ENCODE data around the gene CLDN18.

The CLDN18 gene

GRCh38 chr3:138062626-138063025 lies 52.7 kb downstream of the CLDN18 start:
- no peak for DNase-seq (ENCODE audit: low read depth)

GRCh38 chr3:138063416-138063815 lies 53.5 kb downstream of the CLDN18 start:
- DNase-seq (ENCODE audit: low read depth) = no peak

- DNase-seq (ENCODE audit: low read depth) = no peak
Measured at GRCh38 chr3:138065949-138066348, 56.0 kb downstream of the CLDN18 start.

GRCh38 chr3:138066383-138066782 lies 56.4 kb downstream of the CLDN18 start:
- no peak for DNase-seq (ENCODE audit: low read depth)

GRCh38 chr3:138066972-138067371 lies 57.0 kb downstream of the CLDN18 start:
- no peak for DNase-seq (ENCODE audit: low read depth)

GRCh38 chr3:138068046-138068445 lies 58.1 kb downstream of the CLDN18 start:
- DNase-seq (ENCODE audit: low read depth) = no peak

- DNase-seq (ENCODE audit: low read depth) = no peak
Measured at GRCh38 chr3:138068579-138069174, 58.7 kb downstream of the CLDN18 start.

- no peak for DNase-seq (ENCODE audit: low read depth)
Measured at GRCh38 chr3:138070006-138070405, 60.0 kb downstream of the CLDN18 start.

GRCh38 chr3:138072796-138073195 lies 62.8 kb downstream of the CLDN18 start:
- DNase-seq (ENCODE audit: low read depth) = no peak

GRCh38 chr3:138078096-138078495 lies 68.1 kb downstream of the CLDN18 start:
- DNase-seq (ENCODE audit: low read depth) = no peak

GRCh38 chr3:138078901-138079344 lies 69.0 kb downstream of the CLDN18 start:
- DNase-seq (ENCODE audit: low read depth) = peak; percentile 97

- DNase-seq (ENCODE audit: low read depth) = no peak
Measured at GRCh38 chr3:138079901-138080300, 69.9 kb downstream of the CLDN18 start.

- no peak for DNase-seq (ENCODE audit: low read depth)
Measured at GRCh38 chr3:138081371-138082084, 71.6 kb downstream of the CLDN18 start.

- DNase-seq (ENCODE audit: low read depth) = no peak
Measured at GRCh38 chr3:138082085-138082991, 72.4 kb downstream of the CLDN18 start.

- DNase-seq (ENCODE audit: low read depth) = no peak
Measured at GRCh38 chr3:138082992-138083386, 73.0 kb downstream of the CLDN18 start.
